Left cardiac atrium (tissue), 4 donors: ENCODE data around the gene HUNK. TPM values are rescaled to one million over a fixed set of nuclear protein-coding genes. Genes with fewer than 3 reads are reported as not detected.
A peak's percentile ranks its signal among the peaks of the same experiment; 100 is the strongest.
"Not testable (repeated sequence)": the region's sequence is repeated elsewhere in the genome, so short reads cannot be mapped to it uniquely, and the experiment has no call there.

Experiments
- ATAC-seq, 2 donors: fragments of 200-7000 bp; cut with Tn5 transposase; one replicate each; pipeline ENCODE4 v1.9.1; 2020; ENCODE audit warnings: mild to moderate bottlenecking in 2 of 2, moderate library complexity in 2 of 2
- DNase-seq: peaks from one replicate; pipeline ENCODE4 v3.0.0-alpha.2; 2020
- intact Hi-C, 2 donors: fragments of 100-400 bp; cut with DNase I; formaldehyde crosslinking; loops; one replicate each; pipeline versions ENCODE4 v1.14.1 to v1.15.1; 2022 to 2023
- long read RNA-seq: library from polyadenylated mRNA; unstranded; transcript quantifications from one replicate; pipeline ENCODE4 v2.0.0, GENCODE V29; 2021
- total RNA-seq, 2 donors: library from RNA; stranded (reverse); fragmentation: NEBNext Ultra II Directional; extraction: Animal tissue kit (Norgen Biotek cat#: 25700); gene quantifications; one replicate each; pipeline ENCODE4 v1.2.1, GENCODE V29; 2021
- donor health status: DM: no; HTN: yes; CAD: no.
- donor health status: DM: no; HTN: yes; CAD: no; lungs with severe emphysema.
- donor health status: DM: yes; HTN: yes; CAD: no.
- donor health status: Dilated cardiomyopathy.

Gene HUNK
- 1 to 10 TPM in 1 of 2 donors, under 1 TPM in 1; 0.38 to 1.7 TPM for total RNA-seq
- long read RNA-seq, partial matches to known transcripts, result 1 of 2 reads
- long read RNA-seq, other reads (novel, unspliced or antisense), result 1 of 2 reads

GRCh38 chr21:31872452-31873274 is at the start of gene HUNK:
Gene HUNK, plus strand, starts transcription at chr21:31873020. Its CDS starts 655 bp downstream, at chr21:31873675.
- ATAC-seq (peak; percentile 49 to 74), DNase-seq (peak; percentile 30)
- intact Hi-C loops, result no loop called here

- ATAC-seq, result no peak
- intact Hi-C loops, result no loop called here
- DNase-seq, result no peak
Measured at GRCh38 chr21:31829736-31830472, 42.9 kb upstream of the HUNK start.

GRCh38 chr21:31830701-31831100 is 42.1 kb upstream of the HUNK start:
- no peak for ATAC-seq
- no peak for DNase-seq
- intact Hi-C loops, result no loop called here

- no peak for DNase-seq
- no peak for ATAC-seq
- intact Hi-C loops, result no loop called here
Measured at GRCh38 chr21:31837041-31837440, 35.8 kb upstream of the HUNK start.

GRCh38 chr21:31837618-31838390 is 35.0 kb upstream of the HUNK start:
- intact Hi-C loops, result no loop called here
- ATAC-seq (no peak), DNase-seq (no peak)

GRCh38 chr21:31838586-31839355 is 34.0 kb upstream of the HUNK start:
- ATAC-seq (no peak), DNase-seq (no peak)
- intact Hi-C loops, result no loop called here

- ATAC-seq (no peak), DNase-seq (no peak)
- intact Hi-C loops, result no loop called here
Measured at GRCh38 chr21:31844206-31844605, 28.6 kb upstream of the HUNK start.

GRCh38 chr21:31845151-31845729 is 27.6 kb upstream of the HUNK start:
- ATAC-seq (no peak), DNase-seq (no peak)
- intact Hi-C loops, result no loop called here

GRCh38 chr21:31846690-31847089 is 26.1 kb upstream of the HUNK start:
- ATAC-seq (peak; percentile 46 to 50), DNase-seq (no peak)
- intact Hi-C loops, result no loop called here

GRCh38 chr21:31847761-31848160 is 25.1 kb upstream of the HUNK start:
- ATAC-seq (no peak), DNase-seq (no peak)
- intact Hi-C loops, result no loop called here

GRCh38 chr21:31848326-31848985 is 24.4 kb upstream of the HUNK start:
- DNase-seq (no peak), ATAC-seq (no peak)
- intact Hi-C loops, result no loop called here

- DNase-seq, result no peak
- no peak for ATAC-seq
- intact Hi-C loops, result no loop called here
Measured at GRCh38 chr21:31850886-31851285, 21.9 kb upstream of the HUNK start.

- DNase-seq, result no peak
- no peak for ATAC-seq
- intact Hi-C loops, result no loop called here
Measured at GRCh38 chr21:31855180-31855579, 17.6 kb upstream of the HUNK start.

- DNase-seq (no peak), ATAC-seq (no peak)
- intact Hi-C loops, result no loop called here
Measured at GRCh38 chr21:31857096-31857495, 15.7 kb upstream of the HUNK start.

GRCh38 chr21:31857631-31858030 is 15.2 kb upstream of the HUNK start:
- ATAC-seq, intact Hi-C loops: not testable (repeated sequence)

GRCh38 chr21:31860851-31861250 is 12.0 kb upstream of the HUNK start:
- ATAC-seq, result no peak
- no peak for DNase-seq
- intact Hi-C loops, result loop anchor here in 1 of 2 donors (10.0 kb wide), 1 partner anchor 234 kb away; no protein-coding TSS in a partner anchor

More at GRCh38 chr21:31857631-31858030, 15.2 kb upstream of the HUNK start:
- DNase-seq, result not testable (repeated sequence)

- DNase-seq (no peak), ATAC-seq (no peak)
- intact Hi-C loops, result loop anchor here in 1 of 2 donors (10.0 kb wide), 1 partner anchor 233 kb away; no protein-coding TSS in a partner anchor
Measured at GRCh38 chr21:31862078-31862477, 10.7 kb upstream of the HUNK start.
